DMS 273 (cell line): ENCODE data around the gene NFATC4.
"Not testable (repeated sequence)": the region's sequence is repeated elsewhere in the genome, so short reads cannot be mapped to it uniquely, and the experiment has no call there.

Experiments used
- DNase-seq: peaks from one replicate; lab custom pipeline; 2025; ENCODE audit not compliant: unreplicated experiment; lab: John Stamatoyannopoulos, UW

Gene NFATC4

GRCh38 chr14:24366721-24367513 is 1.1 kb upstream of the NFATC4 start:
- peak; percentile 99 for DNase-seq

- peak; percentile 84 for DNase-seq
These were observed 203 bp downstream of the NFATC4 start for GRCh38 chr14:24368212-24368561.

- DNase-seq, result peak; percentile 96
These were observed 723 bp downstream of the NFATC4 start for GRCh38 chr14:24368562-24369252.

- DNase-seq, result no peak
These were observed 1.5 kb downstream of the NFATC4 start for GRCh38 chr14:24369463-24369862.

GRCh38 chr14:24369907-24370687 is 2.1 kb downstream of the NFATC4 start:
- no peak for DNase-seq

- DNase-seq, result no peak
These were observed 2.8 kb downstream of the NFATC4 start for GRCh38 chr14:24370748-24371147.

- DNase-seq, result not testable (repeated sequence)
These were observed 3.6 kb downstream of the NFATC4 start for GRCh38 chr14:24371605-24372004.

- DNase-seq, result peak; percentile 61
These were observed 4.9 kb downstream of the NFATC4 start for GRCh38 chr14:24372701-24373416.

GRCh38 chr14:24376448-24377070 is 8.6 kb downstream of the NFATC4 start:
- no peak for DNase-seq

GRCh38 chr14:24377126-24377525 is 9.1 kb downstream of the NFATC4 start:
- DNase-seq, result no peak

GRCh38 chr14:24377657-24378056 is 9.7 kb downstream of the NFATC4 start:
- no peak for DNase-seq

- DNase-seq, result no peak
These were observed 10.3 kb downstream of the NFATC4 start for GRCh38 chr14:24378327-24378726.

- no peak for DNase-seq
These were observed 11.3 kb downstream of the NFATC4 start for GRCh38 chr14:24378981-24379906.

- no peak for DNase-seq
These were observed 12.1 kb downstream of the NFATC4 start for GRCh38 chr14:24379907-24380730.

- peak; percentile 72 for DNase-seq
These were observed 13.5 kb downstream of the NFATC4 start for GRCh38 chr14:24381363-24382063.

GRCh38 chr14:24382064-24382371 is 14.0 kb downstream of the NFATC4 start:
- DNase-seq, result no peak

- DNase-seq, result no peak
These were observed 16.2 kb downstream of the NFATC4 start for GRCh38 chr14:24384169-24384568.

- no peak for DNase-seq
These were observed 17.5 kb downstream of the NFATC4 start for GRCh38 chr14:24385524-24385923.
